Bronchial epithelial cell (primary cell): ENCODE data around the gene MAP4K4. TPM values are rescaled to one million over a fixed set of nuclear protein-coding genes. Genes with fewer than 3 reads are reported as not detected.
A peak's percentile ranks its signal among the peaks of the same experiment; 100 is the strongest.

Source experiments
- DNase-seq: peaks from one replicate; pipeline ENCODE4 v3.0.0-alpha.2; 2010; ENCODE audit warnings: low read depth
- FAIRE-seq: peaks from 2 replicates; lab custom pipeline; 2011; peaks lifted over from hg19 to GRCh38; lab: Jason Lieb, UNC
- H3K27me3 ChIP-seq: 2 replicates; pipeline ENCODE4 v1.5.1; 2011; ENCODE audit warnings: low read length; ENCODE audit not compliant: control insufficient read depth, insufficient read depth
- H3K36me3 ChIP-seq: 2 replicates; pipeline ENCODE4 v1.5.1; 2011; ENCODE audit warnings: low read length; ENCODE audit not compliant: control insufficient read depth, insufficient read depth
- H3K4me3 ChIP-seq: 2 replicates; pipeline ENCODE4 v1.5.1; 2011; ENCODE audit warnings: mild to moderate bottlenecking, low read depth, low read length, control low read depth
- total RNA-seq: library from RNA; depleted of rRNA; stranded (reverse); fragments of >200 nt; gene quantifications from 2 replicates; pipeline ENCODE4 v1.2.1, GENCODE V29; 2014
- TF ChIP-seq, protein P1 (sequence below): IDR thresholded peaks from 2 replicates; pipeline ENCODE4 v1.5.1; 2011; ENCODE audit warnings: mild to moderate bottlenecking, moderate library complexity, low read length, control low read depth, inconsistent platforms; ENCODE audit not compliant: insufficient read depth, severe bottlenecking

MAP4K4 gene
- total RNA-seq: 81.1 and 82.2 TPM in 2 replicates

DNA sequence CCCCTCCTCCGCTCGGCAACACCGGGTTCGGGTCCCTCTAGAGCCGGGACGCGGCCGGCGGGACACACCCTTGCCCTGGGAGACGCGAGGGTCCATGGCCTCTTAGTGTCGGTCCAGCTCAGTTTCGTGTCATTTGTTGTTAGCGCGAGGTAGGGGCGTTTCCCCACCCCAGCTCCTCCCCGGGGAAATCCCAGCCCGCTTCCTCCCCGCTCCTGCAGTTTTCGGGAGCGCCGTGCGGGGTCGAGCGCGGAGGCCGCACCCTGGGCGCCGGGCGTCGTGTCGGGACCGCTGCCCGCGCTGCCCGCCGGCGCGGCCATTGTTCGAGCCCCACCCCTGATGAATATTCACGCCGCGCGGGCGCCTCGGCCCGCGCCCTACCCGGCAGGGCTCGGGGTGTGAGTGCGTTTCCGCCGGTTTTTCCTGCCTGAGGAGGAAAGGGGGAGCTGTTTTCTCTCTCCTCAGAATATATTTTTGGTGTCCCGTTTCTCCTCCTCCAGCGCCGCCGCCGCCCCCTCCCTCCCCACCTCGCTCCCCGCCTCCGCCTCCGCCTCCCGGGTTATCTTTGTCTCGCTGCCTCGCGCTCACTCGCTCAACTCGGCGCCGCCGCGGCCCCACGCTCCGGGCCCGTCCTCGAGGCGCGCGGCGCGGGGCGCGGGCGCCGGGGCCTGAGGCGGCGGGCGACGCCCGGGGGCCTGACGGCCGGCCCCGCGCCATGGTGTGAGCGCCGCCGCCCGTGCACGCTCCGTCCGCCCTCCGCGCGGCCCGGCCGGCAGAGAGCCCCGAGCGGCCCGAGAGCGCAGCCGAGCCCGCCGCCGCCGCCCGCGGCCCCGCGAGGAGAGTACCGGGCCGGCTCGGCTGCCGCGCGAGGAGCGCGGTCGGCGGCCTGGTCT lies at the start of gene MAP4K4:
Gene MAP4K4 (plus strand): TSS at position 584 of the 890 bp plus-strand sequence. CDS start 374 bp downstream, outside the sequence.
- H3K4me3 ChIP-seq: peak within 1 kb of the TSS; percentile 55
- FAIRE-seq (no peak), DNase-seq (peak; percentile 70)
- H3K27me3 ChIP-seq: no peaks in the 10 kb centered on the region
- TF ChIP-seq, protein P1, sequence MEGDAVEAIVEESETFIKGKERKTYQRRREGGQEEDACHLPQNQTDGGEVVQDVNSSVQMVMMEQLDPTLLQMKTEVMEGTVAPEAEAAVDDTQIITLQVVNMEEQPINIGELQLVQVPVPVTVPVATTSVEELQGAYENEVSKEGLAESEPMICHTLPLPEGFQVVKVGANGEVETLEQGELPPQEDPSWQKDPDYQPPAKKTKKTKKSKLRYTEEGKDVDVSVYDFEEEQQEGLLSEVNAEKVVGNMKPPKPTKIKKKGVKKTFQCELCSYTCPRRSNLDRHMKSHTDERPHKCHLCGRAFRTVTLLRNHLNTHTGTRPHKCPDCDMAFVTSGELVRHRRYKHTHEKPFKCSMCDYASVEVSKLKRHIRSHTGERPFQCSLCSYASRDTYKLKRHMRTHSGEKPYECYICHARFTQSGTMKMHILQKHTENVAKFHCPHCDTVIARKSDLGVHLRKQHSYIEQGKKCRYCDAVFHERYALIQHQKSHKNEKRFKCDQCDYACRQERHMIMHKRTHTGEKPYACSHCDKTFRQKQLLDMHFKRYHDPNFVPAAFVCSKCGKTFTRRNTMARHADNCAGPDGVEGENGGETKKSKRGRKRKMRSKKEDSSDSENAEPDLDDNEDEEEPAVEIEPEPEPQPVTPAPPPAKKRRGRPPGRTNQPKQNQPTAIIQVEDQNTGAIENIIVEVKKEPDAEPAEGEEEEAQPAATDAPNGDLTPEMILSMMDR: peak; percentile 36
- no peaks in the 10 kb centered on the region for H3K36me3 ChIP-seq

DNA sequence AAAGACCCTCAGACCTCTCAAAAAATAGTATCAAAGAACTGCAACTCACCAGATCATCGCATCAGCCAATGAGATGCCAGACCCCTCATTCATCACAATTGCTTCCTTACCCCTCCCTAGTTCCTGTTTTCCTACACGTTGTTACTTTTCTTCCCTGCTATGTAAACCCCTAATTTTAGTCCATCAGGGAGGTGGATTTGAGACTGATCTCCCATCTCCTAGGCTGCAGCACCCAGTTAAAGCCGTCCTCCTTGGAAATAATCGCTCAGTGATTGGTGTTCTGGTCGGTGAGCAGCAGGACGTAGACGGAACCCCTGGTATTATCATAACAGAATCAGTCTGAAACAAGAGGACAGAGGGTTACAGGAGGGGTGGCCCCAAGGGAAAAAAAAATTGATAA lies 44.0 kb upstream of the MAP4K4 start:
- Histone ChIP-seq H3K4me3 (no peak overlapping the region), H3K27me3 (no peaks in the 10 kb centered on the region), H3K36me3 (no peaks in the 10 kb centered on the region)
- FAIRE-seq: no peak
- no peak for DNase-seq
- TF ChIP-seq, protein P1: no peak

- no peak overlapping the region for H3K4me3 ChIP-seq
- FAIRE-seq (no peak), DNase-seq (no peak)
- H3K27me3 ChIP-seq: no peaks in the 10 kb centered on the region
- H3K36me3 ChIP-seq: no peaks in the 10 kb centered on the region
- TF ChIP-seq, protein P1: no peak
Observed at GRCh38 chr2:101655702-101656422, 41.6 kb upstream of the MAP4K4 start.

DNA sequence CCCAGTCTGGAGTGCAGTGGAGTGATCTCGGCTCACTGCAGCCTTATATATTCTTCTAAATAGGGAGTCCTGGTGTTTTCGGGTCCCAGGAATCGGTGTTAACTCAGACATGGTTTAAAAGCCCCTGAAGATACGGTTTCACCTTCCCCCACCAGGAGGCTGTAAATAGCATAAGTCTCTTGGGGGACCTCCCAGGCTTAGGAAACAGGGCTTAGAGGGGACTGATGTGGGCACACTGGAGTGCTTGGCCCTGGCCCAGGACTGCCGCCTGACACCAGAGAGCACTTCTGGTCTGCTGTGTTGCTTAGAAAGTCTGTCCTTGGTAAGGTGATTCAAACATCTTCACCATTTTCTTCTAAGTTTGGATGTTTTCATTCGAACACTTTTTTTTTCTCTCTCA lies 39.7 kb upstream of the MAP4K4 start:
- DNase-seq (no peak), FAIRE-seq (no peak)
- no peaks in the 10 kb centered on the region for H3K36me3 ChIP-seq
- H3K4me3 ChIP-seq: no peak overlapping the region
- TF ChIP-seq, protein P1: no peak
- H3K27me3 ChIP-seq: no peaks in the 10 kb centered on the region

GRCh38 chr2:101658387-101658786 lies 39.1 kb upstream of the MAP4K4 start:
- FAIRE-seq: no peak
- H3K4me3 ChIP-seq: no peak overlapping the region
- no peaks in the 10 kb centered on the region for H3K36me3 ChIP-seq
- DNase-seq: no peak
- TF ChIP-seq, protein P1: no peak
- H3K27me3 ChIP-seq: no peaks in the 10 kb centered on the region
